Stimulated activated CD4-positive, alpha-beta T cell treated with anti-CD3 and anti-CD28 coated beads, Interleukin-12 subunit alpha, Interleukin-12 subunit beta, amount 100 ng/mL, for 4 hours (primary cell): Measurements from ENCODE around the gene LMOD1.
"Not testable (repeated sequence)": the region's sequence is repeated elsewhere in the genome, so short reads cannot be mapped to it uniquely, and the experiment has no call there.

ENCODE experiments used
- DNase-seq: peaks from one replicate; pipeline ENCODE4 v3.0.0-alpha.2; 2020

Gene LMOD1

GRCh38 chr1:201912832-201913231 lies 33.5 kb downstream of the LMOD1 start:
- no peak for DNase-seq

DNA sequence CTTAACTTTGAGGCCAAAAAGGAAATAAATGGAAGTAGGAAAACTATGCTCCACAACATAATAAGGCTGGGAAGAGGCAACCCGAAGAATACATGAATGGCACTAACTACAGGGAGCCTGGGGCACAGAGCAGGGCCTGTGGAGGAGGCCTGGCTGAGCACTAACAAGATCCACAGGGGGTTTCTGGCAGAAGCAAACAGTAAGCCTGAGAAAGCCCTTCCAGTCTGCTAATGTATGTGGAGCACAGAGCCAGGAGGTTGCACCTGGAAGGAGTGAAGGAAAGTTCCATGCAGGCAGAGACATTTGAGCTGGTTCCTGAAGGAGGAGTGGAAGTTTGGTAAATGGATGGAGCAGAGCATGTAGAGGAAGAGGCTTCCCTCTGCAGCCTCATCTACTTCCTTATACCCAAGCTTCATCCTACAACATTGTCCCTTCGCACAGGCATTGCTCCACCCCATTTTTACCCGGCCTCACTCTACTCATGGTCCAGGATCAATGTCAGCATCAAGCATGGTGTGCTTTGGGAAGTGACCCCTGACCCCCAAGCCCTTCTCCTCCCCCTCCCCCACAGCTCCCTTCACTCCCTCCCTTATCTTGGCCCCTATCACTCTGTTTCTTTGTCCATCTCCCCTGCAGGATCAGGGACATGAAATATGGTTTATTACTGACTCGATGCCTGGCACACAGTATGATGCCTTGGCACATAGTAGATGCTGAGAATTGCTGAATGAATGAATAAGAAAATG lies 34.3 kb downstream of the LMOD1 start:
- no peak for DNase-seq

GRCh38 chr1:201907621-201908020 lies 38.7 kb downstream of the LMOD1 start:
- no peak for DNase-seq

GRCh38 chr1:201906336-201906735 lies 40.0 kb downstream of the LMOD1 start:
- DNase-seq: no peak

DNA sequence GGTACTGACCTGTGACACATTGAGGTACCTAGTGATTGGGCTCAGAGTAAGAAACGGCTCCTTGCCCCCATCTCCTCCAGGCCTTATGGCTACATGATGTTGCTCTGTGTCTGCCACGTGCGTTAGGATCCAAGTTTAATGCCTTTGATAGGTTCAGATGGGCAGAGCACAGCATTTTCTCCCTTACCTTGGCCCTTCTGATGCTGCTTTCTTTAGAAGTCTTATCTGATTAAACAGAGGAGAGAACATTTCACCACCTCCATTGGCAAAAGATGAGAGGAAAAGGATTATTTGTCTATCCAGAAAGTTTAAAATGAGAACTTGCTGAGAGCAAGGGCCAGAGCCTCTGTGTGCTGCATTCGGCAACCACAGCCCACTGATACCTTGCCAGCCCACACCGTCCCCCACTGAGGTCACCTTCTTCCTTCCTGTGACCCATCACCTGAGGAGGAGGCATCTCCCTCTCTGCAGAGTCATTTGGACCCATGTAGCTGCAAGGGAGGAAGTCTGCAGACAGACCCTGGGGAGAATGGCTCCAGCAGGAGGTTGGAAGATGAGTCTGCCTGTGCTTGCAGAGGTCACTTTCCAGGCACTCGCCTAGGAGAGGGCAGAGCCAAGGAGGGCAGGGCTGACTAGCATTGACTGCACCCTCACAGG lies 41.0 kb downstream of the LMOD1 start:
- no peak for DNase-seq

- no peak for DNase-seq
Measured at GRCh38 chr1:201904579-201904978, 41.8 kb downstream of the LMOD1 start.

GRCh38 chr1:201903135-201903534 lies 43.2 kb downstream of the LMOD1 start:
- DNase-seq: no peak

GRCh38 chr1:201902198-201902597 lies 44.1 kb downstream of the LMOD1 start:
- no peak for DNase-seq

DNA sequence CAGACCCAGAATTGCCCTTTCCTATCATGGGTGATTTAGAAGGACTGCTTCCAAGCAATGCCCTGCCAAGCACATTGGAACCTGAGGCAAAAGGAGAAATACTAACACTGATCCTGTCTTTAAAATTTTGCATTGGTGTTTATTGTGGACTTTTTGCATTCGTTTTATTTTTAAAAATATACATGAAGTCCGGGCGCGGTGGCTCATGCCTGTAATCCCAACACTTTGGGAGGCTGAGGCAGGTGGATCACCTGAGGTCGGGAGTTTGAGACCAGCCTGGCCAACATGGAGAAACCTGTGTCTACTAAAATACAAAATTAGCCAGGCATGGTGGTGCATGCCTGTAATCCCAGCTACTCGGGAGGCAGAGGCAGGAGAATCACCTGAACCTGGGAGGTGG lies 45.3 kb downstream of the LMOD1 start:
- not testable (repeated sequence) for DNase-seq

GRCh38 chr1:201900476-201900875 lies 45.9 kb downstream of the LMOD1 start:
- no peak for DNase-seq

- DNase-seq: no peak
Measured at GRCh38 chr1:201899683-201900429, 46.5 kb downstream of the LMOD1 start.

DNA sequence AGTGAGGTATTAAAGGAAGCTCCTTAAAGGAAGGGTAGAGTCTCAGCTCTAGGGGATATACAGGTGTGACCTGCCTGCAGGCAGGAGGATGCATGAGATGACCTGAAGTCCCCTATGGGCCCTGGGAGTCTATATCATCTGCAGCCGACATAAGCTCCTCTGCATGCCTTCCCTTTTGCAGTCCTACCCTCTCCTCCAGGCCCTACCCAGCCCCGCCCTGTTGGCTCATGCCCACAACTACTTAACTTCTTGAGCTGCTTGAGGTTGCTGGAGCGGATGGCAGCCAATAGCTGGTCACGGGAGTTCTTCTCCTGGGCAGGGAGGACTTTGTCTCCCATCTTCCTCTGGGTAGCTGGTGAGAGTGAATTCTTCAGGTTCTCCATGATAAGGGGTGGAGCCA lies 47.4 kb downstream of the LMOD1 start:
- DNase-seq: no peak

GRCh38 chr1:201898240-201898894 lies 48.0 kb downstream of the LMOD1 start:
- DNase-seq: no peak

DNA sequence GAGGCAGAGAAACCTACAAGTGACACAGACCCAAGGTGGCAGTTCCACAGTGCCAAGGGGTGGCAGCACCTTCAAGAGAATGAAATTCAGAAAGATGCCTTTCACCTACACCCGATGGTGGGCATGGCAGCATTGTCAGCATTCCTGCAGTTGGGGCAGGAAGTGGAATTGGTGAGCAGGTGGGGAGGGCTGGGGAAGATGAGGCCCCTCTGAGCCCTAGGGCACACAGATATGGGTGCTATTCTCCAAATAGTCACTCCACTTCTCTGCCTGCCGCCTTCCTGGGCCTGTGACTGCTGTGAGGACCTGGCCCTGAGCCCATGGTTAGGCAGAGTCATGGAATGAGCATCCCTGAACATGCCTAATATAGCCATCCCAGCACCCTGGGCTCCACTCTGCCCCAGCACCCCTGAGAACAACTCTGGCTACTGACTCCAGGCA lies 49.4 kb downstream of the LMOD1 start:
- no peak for DNase-seq

DNA sequence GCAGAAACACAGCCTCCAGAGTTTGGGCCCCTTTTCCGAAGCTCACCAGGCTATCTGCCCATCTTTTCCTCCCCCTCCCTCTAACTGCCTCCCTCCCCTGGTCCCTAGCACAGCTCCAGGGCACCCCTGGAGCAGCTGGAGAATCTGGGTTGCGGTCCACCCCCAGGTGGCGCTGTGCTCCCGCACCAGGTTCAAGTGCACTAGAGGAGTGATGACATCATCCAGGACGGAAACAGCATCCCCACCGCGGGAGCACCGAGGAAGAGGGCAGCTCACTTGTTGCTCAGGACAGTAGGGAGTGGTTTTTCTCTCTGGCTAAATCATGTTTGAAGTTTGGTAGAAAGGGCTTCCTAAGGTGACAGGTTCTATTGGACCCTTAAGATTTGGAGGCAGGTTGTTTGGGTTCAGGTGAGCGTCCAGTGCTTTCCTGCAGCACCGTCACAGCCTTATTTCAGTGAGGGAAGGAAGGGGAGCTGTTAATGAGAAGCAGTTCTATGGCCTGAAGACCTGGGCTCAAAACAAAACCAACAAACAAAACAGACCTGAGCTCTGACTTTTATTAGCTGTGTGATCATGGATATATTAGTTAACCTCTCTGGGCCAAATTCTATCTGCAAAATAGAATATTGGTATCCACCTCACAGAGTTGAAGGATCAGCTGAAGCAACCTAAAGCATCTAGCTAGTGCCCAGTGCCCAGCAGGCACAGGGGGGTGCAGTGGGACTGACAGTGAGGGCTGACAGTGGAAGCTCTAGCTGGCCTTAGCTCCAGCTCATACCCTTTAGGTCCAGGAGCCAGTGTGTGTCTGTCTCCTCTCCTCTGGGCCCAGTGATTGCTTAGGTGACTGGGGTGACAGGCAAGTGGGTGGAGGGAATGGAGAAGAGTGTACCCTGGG lies 50.2 kb downstream of the LMOD1 start:
- peak; percentile 79 for DNase-seq

DNA sequence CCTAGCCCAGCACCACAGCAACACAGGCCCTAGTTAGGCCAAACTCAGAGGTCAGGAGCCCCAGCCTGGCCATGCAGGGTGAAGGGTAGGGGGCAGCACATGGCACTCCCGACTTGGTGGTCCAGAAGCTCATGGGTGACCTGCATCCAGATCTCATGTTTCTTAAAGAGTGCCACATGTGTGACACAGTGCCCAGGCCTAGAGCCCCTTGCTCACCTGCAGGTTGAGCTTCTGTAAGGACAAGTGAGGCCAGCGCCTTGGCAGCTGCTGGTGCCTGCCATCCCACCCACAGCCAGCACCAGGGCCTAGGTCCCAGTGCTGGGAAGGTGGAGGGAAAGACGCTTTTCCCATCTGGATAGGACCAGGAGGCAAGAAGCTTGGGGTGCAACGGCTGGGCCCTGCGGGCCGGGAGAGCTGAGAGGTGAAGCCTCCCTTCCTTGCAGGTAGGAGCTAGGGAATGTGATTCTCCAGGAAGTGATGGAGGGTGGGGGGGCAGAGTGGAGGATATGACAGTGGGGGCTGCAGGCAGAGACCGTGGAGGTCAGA lies 51.2 kb downstream of the LMOD1 start:
- DNase-seq: no peak

- DNase-seq: no peak
Measured at GRCh38 chr1:201894343-201895119, 51.8 kb downstream of the LMOD1 start.

DNA sequence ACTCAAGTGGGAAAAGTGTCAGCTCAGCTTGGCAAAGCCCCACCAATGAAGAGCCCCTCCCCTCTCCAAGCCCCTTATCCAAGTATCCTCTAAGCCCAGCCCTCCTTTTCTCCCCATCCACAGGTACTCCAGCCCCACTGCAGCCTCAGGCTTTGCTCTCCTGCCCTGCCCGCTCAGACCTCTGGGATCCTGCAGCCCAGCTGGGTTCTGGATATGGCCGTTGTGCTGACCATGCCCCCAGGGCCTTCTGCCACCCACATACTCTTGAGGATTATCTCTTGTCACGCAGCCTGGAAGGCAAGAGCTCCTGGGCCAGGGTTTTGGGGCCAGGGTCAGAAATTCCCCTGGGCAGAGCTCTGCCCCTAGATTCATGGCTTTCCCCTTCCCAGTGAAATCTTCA lies 52.9 kb downstream of the LMOD1 start:
- no peak for DNase-seq

DNA sequence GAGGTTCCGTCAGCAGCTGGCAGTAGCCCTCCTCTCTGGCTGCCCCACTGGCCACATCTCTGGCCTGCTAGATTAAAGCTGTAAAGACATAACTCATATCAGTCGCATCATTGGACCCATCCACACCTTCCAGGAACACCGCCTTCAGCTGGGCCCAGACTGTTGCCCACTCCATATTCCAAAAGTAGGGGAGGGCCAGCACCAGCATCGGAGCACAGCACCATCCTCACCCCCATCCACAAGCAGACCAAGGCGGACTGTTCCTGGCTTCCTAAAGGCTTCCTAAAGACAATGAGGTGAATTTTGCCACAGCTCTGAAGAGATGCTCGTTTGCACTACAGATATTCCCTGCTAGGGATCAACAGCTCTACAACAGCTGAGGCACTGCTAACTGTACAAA lies 54.1 kb downstream of the LMOD1 start:
- DNase-seq: no peak

DNA sequence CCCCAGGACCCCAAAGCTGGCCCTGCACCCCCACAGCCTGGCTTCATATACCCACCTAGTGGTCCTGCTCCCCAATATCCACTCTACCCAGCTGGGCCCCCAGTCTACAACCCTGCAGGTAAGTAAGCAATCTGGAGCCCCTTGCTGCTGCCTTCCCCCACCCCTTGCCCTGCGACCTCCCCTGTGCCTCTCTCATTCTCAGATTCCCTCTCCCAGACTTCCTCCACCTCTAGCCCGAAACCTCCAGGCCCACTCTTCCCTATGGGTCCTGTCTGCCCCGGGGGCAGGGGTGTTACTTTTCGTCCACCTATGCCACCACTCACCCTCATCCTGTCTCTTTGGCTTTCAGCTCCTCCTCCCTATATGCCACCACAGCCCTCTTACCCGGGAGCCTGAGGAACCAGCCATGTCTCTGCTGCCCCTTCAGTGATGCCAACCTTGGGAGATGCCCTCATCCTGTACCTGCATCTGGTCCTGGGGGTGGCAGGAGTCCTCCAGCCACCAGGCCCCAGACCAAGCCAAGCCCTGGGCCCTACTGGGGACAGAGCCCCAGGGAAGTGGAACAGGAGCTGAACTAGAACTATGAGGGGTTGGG lies 54.8 kb downstream of the LMOD1 start:
- DNase-seq: no peak
